HG02870 (cell line): Measurements from ENCODE around the gene HLA-DQA2.
"Not testable (repeated sequence)": the region's sequence is repeated elsewhere in the genome, so short reads cannot be mapped to it uniquely, and the experiment has no call there.

Source experiments
- ATAC-seq: cut with Tn5 transposase; IDR thresholded peaks from one replicate; pipeline ENCODE4 v1.9.1; 2021; ENCODE audit warnings: mild to moderate bottlenecking, moderate library complexity; ENCODE audit not compliant: unreplicated experiment

Gene HLA-DQA2

DNA sequence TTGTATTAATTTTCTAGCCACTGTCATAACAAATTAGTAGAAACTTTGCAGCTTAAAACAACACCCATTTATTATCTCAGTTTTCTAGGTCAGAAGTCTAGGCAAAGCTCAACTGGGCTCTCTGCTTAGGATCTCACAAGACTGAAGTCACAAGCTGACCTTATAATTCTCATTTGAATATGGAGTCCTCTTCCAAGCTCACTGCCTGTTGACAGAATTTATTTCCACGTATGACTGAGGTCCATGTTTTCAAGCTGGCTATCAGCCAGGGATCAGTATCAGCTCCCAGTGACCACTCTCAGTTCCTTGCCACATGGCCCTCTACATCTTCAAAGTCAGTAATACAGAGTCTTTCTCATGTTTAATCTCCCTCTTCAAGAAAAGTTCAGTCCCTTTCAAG is 33.9 kb downstream of the HLA-DQA2 start:
- ATAC-seq: no peak

DNA sequence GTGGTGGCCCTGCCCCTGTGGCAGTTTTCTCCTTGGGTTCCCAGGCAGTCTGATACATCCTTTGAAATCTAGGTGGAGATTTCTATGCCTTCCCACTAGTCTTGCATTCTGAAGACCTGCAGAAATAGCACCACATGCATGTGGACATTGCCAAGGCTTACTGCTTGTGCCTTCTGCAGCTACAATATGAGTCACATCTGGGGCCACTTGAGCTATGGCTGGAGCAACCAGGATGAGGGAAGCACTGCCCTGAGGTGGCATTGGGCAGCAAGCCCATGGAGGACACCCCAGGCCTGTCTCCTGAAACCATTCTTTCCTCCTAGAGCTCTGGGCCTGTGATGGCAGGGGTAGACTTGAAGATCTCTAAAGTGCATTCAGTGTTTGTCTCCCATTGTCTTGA is 37.8 kb downstream of the HLA-DQA2 start:
- ATAC-seq: no peak

DNA sequence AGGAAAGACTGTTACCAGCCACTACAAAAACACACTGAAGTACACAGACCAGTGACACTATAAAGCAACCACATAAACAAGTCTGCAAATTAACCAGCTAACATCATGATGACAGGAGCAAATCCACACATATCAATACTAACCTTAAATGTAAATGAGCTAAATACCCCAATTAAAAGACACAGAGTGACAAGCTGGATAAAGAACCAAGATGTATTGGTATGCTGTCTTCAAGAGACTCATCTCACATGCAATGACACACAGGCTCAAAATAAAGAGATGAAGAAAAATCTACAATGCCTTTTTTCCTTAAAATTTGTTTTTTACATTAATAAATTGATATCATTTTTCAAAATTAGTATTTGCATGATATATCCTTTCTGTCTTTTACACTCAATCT is 41.7 kb downstream of the HLA-DQA2 start:
- not testable (repeated sequence) for ATAC-seq

DNA sequence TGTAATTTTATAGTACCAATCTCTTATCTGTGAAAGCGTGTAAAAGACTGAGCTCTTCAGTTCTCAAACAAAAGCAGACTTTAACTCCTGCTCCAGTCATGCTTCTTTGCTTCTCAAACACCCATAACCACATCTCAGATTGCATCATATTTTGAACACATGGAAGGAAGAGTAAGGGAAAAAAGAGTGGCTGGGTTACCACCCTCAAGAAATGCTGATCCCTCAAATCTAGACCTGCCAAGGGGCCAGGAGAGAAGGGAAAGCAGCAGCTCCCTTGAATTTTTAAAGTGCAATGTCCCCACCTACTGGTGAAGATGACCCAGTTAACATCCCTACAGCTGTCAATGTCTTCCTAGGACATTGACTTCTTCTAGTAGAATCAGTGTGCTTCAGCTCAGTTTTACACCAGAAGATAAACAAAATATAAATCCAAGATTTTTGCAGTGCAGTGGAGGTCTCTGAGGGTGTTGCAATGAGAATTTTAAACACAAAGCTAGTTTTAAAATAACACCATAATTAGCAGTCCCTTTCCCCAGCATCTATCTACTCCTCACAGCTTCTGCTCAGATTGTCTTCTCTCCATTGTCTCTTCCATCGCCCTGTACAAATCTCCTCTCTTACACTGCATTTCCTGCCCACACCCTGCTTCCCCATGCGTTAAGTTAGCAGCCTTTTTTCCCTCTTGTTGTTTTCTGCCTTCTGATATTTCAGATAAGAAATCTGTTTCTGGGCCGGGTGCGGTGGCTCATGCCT is 44.8 kb downstream of the HLA-DQA2 start:
- no peak for ATAC-seq

DNA sequence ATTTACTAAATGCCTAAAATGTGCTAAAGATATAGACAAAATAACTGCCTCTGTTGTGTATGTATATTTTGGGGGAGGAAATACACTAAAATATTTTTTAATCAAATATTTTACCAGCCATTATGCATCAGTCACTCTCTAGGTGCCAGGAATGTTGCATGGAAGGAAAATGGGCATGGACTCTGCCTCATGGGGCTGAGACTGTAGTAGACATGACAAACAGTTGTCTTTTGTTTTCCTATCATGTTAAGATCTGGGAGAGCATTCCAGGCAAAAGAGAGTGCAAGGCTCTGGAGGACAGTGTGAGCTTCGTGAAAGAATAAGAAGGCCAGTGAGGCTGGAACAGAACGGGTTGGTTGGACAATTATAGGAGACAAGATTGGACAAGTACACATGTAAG is 49.1 kb downstream of the HLA-DQA2 start:
- no peak for ATAC-seq

DNA sequence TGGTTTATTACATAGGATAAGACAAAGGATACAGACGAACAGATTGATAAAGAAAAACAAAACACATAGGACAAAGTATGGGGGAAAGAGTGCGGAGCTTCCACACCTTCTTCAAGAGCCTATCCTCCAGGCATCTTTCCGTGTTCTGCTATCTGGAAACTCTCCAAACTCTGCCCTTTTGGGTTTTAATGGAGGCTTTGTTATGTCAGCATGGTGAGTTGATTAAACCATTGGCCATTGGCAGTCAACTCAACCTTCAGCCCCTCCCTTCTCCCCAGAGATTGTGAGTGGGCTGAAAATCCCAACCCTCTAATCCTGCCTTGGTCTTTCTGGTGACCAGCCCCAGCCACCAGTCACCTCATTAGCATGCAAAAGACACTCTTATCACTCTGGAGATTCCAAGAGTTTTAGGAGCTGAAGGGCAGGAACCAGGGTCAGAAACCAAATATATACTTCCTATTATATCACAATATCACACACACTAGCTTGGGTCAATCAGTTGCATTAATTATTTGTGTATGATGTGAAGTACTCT is 51.8 kb downstream of the HLA-DQA2 start:
- ATAC-seq: no peak

DNA sequence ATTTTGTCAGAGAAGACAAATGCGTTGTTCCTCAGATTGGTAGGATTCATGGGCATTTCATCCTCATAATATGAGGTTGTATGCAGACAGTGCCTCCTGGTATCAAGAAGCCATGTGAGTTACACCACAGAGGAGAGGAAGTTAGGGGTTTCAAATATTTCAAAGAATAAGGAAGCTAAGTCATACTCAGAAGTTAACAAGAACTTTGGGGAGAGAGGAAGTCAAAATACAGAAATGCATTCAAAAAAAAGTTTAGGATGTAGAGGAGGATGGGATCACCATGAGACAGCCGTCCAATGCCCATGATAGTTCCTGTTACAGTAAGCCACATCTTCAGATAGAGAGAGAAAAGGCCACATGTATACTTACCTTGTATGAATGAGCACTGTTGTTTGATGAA is 53.3 kb downstream of the HLA-DQA2 start:
- ATAC-seq: no peak
